Sigmoid colon (tissue), 4 donors: Measurements from ENCODE around the gene COL5A1.
"Not testable (repeated sequence)": the region's sequence is repeated elsewhere in the genome, so short reads cannot be mapped to it uniquely, and the experiment has no call there.

Experiments
- EP300 ChIP-seq, 4 donors: sonication (generic); formaldehyde crosslinking; IDR thresholded peaks; one replicate each; pipeline ENCODE4 v1.6.1; 2017; ENCODE audit warnings: antibody characterized with exemption in 4 of 4
- POLR2A ChIP-seq, 2 donors: fragments of 450-650 bp; IDR thresholded peaks; one replicate each; pipeline ENCODE4 v1.6.1; 2016; ENCODE audit warnings: antibody characterized with exemption in 2 of 2, mild to moderate bottlenecking in 2 of 2, moderate library complexity in 2 of 2
- TF ChIP-seq, protein P1 (sequence below), 4 experiments: fragments of 450-650 bp in 3 of 4; fragments of 200-600 bp in 1 of 4; IDR thresholded peaks; one replicate each; pipeline ENCODE4 v1.5.1; 2016 to 2019; ENCODE audit warnings: antibody characterized with exemption in 4 of 4, mild to moderate bottlenecking in 3 of 4, moderate library complexity in 2 of 4

DNA sequence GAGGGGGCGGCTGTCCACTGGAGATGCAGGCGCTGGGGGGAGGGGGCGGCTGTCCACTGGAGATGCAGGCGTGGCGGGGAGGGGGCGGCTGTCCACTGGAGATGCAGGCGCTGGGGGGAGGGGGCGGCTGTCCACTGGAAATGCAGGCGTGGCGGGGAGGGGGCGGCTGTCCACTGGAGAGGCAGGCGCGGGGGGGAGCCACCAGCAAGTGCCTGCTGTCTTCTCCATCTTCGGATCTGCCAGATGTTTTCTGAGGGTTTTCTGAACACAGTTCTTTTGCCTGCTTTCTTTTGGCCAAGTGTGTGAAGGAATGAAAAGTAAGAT lies 2.8 kb downstream of the COL5A1 start:
- peak in 1 of 2 donors; percentile 16 for TF ChIP-seq POLR2A (IDR thresholded peaks at IDR 0.05)
- TF ChIP-seq, protein P1, sequence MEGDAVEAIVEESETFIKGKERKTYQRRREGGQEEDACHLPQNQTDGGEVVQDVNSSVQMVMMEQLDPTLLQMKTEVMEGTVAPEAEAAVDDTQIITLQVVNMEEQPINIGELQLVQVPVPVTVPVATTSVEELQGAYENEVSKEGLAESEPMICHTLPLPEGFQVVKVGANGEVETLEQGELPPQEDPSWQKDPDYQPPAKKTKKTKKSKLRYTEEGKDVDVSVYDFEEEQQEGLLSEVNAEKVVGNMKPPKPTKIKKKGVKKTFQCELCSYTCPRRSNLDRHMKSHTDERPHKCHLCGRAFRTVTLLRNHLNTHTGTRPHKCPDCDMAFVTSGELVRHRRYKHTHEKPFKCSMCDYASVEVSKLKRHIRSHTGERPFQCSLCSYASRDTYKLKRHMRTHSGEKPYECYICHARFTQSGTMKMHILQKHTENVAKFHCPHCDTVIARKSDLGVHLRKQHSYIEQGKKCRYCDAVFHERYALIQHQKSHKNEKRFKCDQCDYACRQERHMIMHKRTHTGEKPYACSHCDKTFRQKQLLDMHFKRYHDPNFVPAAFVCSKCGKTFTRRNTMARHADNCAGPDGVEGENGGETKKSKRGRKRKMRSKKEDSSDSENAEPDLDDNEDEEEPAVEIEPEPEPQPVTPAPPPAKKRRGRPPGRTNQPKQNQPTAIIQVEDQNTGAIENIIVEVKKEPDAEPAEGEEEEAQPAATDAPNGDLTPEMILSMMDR (IDR thresholded peaks at IDR 0.05): not testable (repeated sequence)
- not testable (repeated sequence) for TF ChIP-seq EP300 (IDR thresholded peaks at IDR 0.05)
